Measurements from ENCODE around the gene SH3D19.

Gene SH3D19

GRCh38 chr4:151184523-151185458, 140.6 kb downstream of the SH3D19 start:
- no peak for DNase-seq

GRCh38 chr4:151182455-151182996, 142.9 kb downstream of the SH3D19 start:
- no peak for DNase-seq

- no peak for DNase-seq
These were observed 148.7 kb downstream of the SH3D19 start for GRCh38 chr4:151176685-151177084.

GRCh38 chr4:151175754-151176631, 149.4 kb downstream of the SH3D19 start:
- no peak for DNase-seq

GRCh38 chr4:151175233-151175632, 150.2 kb downstream of the SH3D19 start:
- no peak for DNase-seq

GRCh38 chr4:151174784-151175183, 150.6 kb downstream of the SH3D19 start:
- no peak for DNase-seq

- DNase-seq, result no peak
These were observed 151.5 kb downstream of the SH3D19 start for GRCh38 chr4:151173871-151174270.

GRCh38 chr4:151169900-151170299, 155.5 kb downstream of the SH3D19 start:
- DNase-seq, result no peak

- DNase-seq, result no peak
These were observed 156.2 kb downstream of the SH3D19 start for GRCh38 chr4:151169223-151169622.

GRCh38 chr4:151167561-151167960, 157.8 kb downstream of the SH3D19 start:
- DNase-seq, result no peak

GRCh38 chr4:151166636-151167035, 158.8 kb downstream of the SH3D19 start:
- no peak for DNase-seq

GRCh38 chr4:151165205-151166000, 160.0 kb downstream of the SH3D19 start:
- no peak for DNase-seq

GRCh38 chr4:151163855-151164254, 161.6 kb downstream of the SH3D19 start:
- DNase-seq, result no peak

GRCh38 chr4:151158979-151159378, 166.4 kb downstream of the SH3D19 start:
- DNase-seq, result no peak

GRCh38 chr4:151157543-151157942, 167.9 kb downstream of the SH3D19 start:
- DNase-seq, result no peak

GRCh38 chr4:151153585-151153984, 171.8 kb downstream of the SH3D19 start:
- no peak for DNase-seq

GRCh38 chr4:151152028-151152427, 173.4 kb downstream of the SH3D19 start:
- no peak for DNase-seq

- DNase-seq, result no peak
These were observed 174.4 kb downstream of the SH3D19 start for GRCh38 chr4:151150821-151151580.

GRCh38 chr4:151148261-151148660, 177.1 kb downstream of the SH3D19 start:
- DNase-seq, result no peak

GRCh38 chr4:151147000-151147399, 178.4 kb downstream of the SH3D19 start:
- no peak for DNase-seq

GRCh38 chr4:151144329-151145072, 180.9 kb downstream of the SH3D19 start:
- DNase-seq, result no peak
